Activated CD4-positive, CD25-positive, alpha-beta regulatory T cell treated with anti-CD3 and anti-CD28 coated beads, Interleukin-2, amount 50 U/mL, for 24 hours (primary cell): Measurements from ENCODE around the gene SYT17.

Experiments used
- ATAC-seq, 2 donors: fragments of 150-1000 bp; cut with Tn5 transposase; one replicate each; pipeline ENCODE4 v1.10.0; 2021; ENCODE audit warnings: mild to moderate bottlenecking in 1 of 2, moderate library complexity in 1 of 2

Gene SYT17

DNA sequence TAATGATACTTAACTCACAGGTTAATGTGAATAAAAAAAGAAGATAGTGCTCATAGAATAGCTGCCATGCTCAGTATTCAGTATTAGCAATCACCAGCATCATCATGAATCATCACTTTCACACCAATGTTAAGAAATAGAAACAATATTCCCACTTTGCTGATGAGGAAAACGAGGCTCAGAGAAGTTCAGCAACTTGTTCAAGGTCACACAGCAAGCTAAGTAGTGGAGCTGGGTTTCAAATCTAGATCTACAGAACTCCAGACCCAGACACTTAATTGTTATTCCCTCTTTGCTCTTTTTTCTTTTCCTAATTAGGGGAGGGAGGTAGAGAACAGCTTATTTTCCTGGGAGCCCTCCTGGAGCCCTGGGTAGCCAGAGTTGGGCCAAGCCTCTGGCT lies 140.4 kb downstream of the SYT17 start:
- no peak for ATAC-seq

DNA sequence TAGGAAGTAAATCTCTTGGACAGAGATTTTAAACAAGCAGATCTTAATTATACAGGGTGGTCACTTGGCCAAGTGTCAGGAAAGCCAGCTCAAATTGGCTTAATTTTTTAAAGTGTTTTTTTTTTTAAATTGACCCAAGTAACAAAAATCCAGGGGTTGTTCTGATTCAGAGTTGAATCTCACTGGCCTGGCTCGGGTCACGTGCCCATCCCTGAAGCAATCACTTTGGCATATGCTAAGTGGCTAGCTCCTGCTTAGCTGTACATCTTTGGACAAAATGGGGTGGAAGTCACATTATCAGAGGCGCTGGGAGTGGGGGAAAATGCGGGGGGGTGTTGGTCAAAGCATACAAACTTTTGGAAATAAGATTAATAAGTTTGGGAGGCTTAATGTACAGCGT lies 141.1 kb downstream of the SYT17 start:
- no peak for ATAC-seq

DNA sequence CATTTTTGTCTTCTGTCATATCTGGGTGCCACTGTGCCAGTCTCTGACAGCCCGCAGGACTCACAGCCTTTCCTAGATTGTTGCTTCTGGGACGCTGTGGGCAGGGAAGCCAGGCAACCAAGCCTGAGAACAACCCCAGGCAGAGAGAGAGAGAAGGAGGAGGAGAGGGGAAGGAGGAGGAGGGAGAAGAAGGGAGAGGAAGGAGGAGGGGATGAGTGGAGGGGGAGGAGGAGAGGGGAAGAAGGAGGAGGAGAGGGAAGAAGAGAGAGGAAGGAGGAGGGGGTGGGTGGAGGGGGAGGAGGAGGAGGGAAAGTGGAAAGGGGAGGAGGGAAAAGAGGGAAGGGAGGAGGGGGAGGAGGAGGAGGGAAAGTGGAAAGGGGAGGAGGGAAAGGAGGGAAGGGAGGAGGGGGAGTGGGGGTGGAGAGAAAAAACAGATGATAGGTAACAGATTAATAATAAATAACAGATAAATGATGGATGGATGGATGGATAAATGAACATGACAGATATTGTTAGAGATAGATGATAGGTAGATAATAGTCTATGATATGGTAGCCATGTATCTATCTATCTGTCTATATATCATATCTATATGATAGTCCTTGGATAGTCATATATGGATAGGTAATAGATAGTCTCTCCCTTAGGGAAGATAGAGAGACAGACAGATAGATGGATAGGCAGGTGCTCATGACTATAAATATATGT lies 146.8 kb downstream of the SYT17 start:
- no peak for ATAC-seq

DNA sequence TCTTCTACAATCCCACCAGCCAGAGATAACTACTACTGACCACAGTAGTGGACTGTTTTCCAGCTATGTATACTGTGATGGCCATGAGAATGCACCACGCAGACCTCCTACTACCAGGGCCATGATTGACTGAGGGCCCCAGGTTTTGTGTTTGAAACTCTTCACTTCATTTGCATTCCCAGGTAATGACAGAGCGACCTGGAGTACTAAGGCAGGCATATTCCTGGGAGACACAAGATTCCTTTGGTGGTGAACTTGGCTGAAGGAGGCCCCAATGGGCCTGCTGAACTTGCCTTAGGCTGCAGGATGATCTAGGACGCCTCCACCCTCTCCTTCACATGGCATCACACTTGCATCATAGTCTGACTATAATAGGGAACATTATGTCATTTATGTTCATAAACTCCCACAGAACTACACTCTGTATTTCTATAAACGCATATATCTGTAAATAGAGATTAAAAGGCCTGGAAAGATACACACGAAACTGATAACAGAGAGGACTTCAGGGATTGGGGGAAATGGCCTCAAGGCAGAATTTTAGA lies 147.9 kb downstream of the SYT17 start:
- ATAC-seq = no peak

DNA sequence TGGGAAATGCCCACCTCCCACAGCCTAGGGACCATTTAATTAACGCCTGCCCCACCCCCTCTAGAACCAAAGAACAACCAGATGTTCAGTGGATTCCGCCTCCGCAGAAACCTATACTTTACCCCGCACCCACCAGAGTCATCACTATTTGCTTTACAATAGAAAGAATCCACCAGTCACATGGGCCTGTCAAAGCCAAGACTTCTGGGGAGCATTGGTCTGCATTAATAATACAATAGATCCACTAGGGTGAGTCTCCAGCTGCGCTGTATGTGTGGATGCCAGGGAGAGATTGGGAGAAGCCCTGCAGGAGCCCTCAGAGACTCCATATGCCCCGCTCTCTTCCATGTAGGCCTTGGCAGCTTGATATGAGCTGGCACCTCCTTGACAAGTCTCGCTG lies 148.8 kb downstream of the SYT17 start:
- ATAC-seq = no peak
